Hematopoietic multipotent progenitor cell treated with erythropoietin and hydrocortisone succinate and interleukin-3 and kit ligand, for 6 days (in vitro differentiated cells): ENCODE data around the gene TSPYL4.

Experiments
- DNase-seq: peaks from one replicate; pipeline ENCODE4 v3.0.0-alpha.2; 2015

The TSPYL4 gene

DNA sequence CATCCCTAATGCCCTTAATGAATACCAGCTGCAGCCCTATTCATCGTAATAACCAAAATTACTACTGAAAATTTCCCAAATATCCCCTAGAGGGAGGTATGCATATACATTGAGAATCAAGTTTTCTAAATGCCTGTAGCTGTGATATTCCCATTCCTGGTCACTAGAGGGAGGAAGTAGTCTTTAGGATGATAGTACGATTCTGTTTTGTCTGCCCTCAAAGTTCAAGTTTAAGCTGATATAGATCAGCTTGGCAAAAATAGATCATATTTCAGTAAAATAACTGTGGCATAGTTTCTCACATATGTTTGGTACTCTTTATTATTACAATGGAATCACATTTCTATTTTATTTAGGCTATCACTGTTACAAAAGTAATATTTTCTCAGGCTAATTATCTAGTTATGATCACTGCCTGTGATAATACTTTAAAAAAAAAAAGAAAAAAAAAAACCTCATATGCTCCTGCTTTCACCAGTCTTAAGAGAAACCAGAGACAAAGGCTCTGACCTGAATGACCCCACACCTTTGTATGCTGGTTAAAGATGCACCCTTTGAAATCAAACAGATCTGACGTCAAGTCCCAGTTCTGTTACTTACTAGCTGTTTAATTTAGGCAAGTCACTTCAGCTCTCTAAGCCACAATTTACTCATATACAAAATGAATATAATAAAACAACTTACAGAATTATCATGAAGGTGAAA is 14.9 kb upstream of the TSPYL4 start:
- peak; percentile 94 for DNase-seq

DNA sequence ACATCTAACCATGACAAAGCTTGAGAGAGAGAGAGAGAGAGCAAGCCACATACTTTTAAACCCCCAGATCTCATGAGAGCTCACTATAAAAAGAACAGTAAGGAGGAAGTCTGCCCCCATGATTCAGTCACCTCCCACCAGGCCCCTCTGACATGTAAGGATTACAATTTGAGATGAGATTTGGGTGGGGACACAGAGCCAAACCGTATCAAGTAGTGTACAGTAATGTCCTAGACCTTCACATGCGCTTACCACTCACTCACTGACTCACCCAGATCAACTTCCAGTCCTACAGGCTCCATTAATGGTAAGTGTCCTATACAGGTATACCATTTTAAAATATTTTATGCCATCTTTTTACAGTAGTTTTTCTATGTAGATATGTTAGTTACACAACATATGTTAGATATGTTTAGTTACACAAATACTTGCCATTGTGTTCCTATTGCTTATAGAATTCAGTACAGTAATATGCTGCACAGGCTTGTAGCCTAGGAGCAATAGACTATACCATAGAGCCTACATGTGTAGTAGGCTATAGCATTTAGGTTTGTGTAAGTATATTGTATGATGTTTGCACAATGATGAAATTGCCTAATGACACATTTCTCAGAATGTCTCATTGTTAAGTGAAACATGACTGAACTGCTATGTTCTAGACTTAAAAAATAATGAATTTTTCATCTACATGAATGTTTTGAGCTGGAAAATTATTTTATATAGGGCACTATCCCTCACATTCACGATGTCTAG is 14.1 kb upstream of the TSPYL4 start:
- DNase-seq, result no peak

DNA sequence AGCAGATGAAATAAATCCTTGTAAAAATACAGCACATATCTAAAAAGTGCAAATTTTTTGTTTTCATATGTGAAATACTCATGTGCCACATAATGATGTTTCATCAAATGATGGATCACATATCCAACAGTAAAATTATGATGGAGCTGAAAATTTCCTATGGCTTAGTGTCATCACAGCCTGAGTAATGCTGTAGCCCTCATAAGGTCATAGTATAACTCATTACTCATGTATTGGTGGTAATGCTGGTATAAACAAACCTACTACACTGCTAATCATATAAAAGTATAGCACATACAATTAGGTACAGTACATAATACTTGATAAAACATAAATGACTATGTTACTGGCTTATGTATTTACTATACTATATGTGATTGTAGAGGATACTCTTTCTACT is 12.9 kb upstream of the TSPYL4 start:
- no peak for DNase-seq

DNA sequence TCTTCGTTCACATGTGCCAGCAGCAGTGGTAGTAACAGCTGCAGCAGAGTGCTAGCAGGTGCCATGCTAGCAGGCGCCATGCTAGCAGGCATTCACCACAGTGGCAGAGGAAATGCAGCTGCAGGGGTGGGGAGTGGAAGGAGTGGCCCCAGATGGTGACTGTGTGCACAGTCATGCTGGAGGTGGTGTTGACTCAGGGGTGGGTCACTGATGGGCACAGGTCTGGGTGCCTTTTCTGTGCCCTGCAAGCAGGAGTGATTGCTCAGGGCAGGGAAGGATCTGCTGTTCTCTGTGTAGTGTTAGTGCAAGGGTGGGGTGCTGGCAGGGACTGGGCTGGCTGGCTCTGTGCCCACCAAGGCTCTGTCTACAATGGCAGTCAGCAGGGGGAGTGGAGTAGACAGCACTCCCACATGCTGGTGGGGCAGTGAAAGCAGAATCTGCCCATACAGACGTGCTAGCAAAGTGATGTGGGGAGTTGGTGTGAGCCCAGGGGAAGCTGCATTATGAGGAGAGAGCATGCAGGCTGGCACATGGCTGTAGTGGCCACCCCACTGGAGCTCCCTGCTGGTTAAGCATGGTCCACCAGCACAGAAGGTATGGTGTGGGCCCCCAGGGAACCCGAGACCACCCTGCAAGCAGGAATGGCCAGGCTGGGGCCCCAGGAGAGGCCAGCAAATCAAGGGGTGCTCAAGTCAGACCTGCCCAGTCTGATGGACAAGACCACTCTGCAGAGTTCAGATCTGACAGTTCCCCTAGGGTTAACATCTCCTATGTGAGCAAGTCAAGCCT is 11.4 kb upstream of the TSPYL4 start:
- DNase-seq, result peak; percentile 65

DNA sequence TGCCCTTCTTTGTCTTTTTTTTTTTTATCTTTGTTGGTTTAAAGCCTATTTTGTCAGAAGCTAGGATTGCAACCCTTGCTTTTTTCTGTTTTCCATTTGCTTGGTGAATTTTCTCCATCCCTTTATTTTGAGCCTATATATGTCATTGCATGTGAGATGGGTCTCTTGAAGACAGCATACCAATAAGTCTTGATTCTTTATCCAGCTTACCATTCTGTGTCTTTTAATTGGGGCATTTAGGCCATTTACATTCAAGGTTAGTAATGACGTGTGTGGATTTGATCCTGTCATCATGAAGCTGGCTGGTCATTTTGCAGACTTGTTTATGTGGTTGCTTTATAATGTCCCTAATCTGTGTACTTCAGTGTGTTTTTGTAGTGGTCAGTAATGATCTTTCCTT is 9.5 kb upstream of the TSPYL4 start:
- no peak for DNase-seq

DNA sequence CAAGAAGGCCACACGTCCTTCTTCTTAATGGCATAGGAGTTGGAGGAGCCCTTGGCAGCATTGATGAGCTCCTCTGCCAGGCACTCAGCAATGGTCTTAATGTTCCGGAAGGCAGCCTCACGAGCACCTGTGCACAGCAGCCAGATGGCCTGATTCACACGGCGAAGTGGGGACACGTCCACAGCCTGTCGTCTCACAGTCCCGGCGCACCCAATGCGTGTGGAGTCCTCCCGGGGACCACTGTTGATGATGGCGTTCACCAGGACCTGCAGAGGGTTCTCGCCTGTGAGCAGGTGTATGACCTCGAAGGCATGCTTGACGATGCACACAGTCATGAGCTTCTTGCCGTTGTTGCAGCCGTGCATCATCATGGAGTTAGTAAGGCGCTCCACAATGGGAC is 4.6 kb upstream of the TSPYL4 start:
- no peak for DNase-seq

DNA sequence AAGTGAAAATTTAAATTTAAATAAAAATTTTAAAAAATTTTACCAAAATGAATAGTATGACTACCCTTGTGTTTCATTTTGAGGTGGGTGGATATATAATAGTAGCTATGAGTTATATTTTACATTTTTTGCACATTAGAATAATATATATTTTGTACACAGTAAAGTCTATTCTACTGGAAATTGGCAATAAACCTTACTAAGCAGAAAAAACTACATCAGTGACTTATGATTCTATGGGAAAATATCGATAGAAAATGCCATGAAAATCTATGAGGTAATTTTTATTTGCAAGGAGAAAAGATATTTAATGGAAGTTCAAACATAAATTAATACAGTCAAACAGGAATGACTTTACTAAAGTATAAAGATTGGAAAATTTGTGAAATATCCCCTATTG is 2.8 kb upstream of the TSPYL4 start:
- no peak for DNase-seq

DNA sequence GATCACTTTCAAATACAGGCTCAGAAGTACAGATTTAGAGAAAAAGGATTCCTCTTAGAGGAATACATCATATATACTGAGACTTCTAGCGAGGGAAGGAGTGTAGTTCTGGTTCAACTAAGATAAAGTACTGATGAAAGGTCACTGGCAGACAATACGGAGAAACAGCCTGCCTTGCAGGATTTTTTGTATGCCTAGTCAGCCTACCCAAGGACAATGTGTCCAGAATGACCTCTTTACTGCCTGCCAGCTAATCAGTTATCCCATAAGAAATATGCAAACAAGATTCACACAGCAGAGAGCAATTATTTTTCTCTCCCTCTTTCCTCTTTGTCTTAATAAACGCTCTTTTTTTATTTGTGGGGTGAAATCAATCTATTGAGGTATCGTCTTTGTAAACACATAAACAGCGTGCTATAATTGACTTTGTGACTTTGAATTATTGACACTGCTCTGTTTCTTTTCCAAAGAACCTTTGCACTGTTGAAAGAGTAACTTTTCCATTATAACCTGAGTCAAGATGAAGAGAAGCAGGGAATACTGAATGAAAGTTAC is 1.4 kb upstream of the TSPYL4 start:
- DNase-seq, result peak; percentile 59

DNA sequence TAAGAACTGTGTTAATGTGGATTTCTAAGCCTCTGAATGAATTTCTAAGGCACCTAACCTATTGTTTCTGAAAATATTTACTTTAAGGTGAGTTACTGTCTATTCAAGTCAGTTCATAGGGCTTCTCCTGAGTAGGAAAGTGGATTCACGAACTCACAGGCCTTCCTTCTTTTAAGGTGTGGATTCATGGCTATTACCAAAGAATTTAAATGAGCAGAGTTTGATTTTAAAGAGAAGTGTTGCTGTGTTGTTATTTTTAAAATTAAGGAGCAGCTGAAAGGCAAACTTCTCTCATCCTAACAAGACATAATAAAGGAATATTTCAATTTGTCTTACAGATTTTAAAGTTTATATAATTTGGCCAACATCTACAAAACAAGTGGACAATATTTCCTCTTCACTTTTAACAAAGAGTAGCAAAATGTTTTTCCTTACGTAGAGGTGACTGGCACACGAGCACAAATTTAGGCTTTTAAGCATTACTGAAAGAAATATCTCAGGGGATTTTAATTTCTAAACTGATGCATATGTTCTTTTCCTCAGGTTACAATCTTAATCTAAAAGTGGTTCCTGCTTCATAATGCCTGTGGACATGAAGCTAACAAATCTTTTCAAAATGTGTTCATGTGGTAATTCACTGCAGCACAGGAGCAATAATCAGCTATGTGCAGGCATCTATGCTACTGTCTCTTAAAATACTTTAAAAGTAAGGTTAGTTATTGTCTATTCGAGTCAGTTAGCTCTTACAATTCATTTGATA is 602 bp upstream of the TSPYL4 start:
- DNase-seq, result peak; percentile 45

DNA sequence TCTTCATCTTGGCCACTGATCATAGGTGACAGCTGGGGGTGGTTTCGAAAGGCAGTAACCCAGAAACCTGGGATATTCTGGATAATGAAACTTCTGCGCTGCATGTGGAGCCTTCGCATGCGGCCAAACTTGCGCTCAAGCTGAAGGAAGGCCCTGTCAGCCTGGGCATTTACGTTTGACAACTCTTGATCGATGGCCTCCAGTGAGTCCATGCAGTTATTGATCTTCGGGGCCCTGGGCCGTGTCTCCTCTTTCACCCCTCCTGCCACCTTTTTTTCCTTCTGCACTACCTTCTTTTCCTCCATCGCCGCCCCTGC is 729 bp downstream of the TSPYL4 start:
- DNase-seq, result no peak

DNA sequence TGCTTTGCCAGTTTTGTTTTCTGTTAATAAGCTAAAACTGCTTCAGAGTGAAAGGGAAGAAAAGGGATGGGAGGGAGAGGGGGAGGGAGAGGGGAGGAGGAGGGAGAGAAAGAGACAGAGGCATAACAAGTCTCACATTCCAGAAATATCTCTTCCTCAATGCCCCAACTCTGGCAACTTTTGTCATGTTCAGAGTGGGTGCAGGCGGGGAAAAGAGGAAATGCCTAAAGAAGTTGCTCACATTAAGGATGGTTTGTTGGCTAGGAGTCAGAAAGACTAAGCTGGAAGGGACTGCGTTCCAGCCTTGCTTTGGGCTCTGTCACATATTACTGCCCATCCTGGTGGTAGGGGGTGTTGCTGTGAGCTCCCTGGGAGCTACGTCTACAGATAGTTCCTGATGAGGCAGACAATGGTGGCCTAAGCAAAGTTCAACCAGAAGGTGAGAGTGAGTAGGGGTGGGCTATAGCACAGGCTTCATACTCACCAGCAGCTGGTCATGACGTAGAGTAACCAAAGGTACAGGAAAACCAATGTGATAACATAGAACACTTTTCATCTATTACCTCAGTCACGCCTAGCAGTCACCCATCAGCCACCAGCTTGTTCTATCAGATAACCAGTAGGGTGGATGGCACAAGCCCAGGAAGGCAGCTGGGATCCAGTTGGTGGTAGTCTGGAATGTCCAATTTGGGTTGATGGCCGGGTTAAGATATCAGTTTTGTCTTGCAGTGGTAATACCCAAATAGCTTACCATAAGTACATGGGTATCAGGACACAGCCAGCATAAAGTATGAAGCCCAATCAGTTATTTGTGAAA is 2.1 kb downstream of the TSPYL4 start:
- DNase-seq, result peak; percentile 58

DNA sequence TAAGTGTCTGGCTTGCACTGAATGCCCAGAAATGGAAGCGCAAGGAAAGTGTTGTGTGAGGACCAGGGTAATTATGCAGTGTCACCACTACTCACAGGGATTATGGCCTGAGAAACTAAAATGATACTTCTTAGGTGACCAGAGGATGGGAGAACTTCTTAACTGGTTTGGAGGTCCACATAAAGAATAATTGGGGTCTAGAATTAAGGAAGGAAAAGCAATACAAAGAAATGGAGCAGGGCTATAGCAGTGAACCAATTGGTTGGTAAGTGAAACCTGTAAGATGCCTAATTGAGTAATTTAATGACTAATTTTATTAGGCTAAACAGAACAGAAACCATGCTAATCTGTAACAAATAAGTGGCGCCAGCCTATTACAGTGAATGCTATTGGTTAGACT is 5.3 kb downstream of the TSPYL4 start:
- DNase-seq, result no peak

DNA sequence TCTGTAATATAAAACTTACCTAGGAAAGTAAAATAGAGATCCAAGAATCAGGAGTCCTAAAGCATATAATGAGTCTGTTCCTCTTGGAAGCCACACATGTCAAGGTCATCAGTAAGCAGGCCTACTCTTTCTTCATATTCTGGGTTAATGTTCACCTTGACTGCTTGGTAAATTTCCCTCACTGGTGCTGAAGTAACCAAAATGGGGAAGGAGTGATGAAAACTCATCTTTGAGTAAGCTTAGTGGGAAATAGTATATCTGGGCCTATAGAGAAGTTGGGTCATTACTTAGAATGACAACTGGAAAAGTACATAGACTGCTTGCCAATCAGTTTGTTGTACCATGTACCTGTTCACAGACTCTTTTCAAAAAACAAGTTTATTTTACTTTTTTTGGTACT is 6.6 kb downstream of the TSPYL4 start:
- no peak for DNase-seq

DNA sequence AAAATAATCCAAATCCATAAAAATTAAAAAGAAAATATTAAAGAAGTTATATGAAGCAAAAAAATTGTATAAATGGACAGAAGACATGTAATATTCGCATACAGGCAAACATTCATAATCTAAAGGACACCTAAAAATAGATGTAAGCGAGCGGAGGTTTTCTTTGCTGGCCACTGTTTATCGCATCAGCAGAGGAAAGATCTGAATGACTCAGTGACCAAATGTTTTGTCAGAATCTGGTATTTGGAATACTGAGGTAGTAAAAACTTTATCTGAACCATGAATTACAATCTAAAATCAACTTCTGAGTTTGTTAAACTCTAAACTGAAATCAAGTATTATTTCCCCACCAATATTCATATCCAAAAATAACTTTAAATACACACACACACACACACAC is 7.8 kb downstream of the TSPYL4 start:
- no peak for DNase-seq

DNA sequence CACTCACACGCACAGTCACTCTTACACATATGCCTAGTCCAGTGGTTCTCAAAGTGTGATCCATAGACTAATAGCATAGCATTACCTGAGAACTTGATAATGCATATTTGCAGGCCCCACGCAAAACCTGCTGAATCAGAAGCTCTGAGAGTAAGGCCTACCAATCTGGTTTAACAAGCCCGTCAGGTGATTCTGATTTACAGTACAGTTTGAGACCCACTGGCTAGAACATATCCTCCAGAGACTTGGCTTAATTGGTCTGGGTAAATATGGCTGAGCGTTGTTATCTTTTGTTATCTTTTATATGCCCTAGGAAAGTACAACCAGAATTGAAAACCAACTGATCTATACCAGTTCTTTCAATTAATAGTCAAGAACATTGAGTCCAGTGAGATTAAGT is 9.6 kb downstream of the TSPYL4 start:
- no peak for DNase-seq

DNA sequence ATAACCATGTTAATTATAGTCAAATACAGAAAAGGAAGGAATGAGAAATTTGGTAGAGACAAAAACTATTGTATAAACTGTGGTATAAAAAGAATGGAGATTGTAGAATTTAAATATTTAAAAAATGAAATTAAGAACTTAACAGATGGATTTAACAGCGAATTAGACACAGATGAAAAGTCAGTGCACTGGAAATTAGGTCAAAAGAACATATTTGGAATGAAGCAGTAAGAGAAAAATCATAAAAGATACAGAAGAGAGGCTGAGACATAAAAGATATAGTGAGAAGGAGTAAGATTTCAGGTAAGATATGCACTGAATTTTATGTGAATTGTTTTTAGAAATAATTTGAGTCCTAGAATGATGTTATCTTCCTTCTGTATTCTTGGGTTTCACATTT is 14.0 kb downstream of the TSPYL4 start:
- no peak for DNase-seq

DNA sequence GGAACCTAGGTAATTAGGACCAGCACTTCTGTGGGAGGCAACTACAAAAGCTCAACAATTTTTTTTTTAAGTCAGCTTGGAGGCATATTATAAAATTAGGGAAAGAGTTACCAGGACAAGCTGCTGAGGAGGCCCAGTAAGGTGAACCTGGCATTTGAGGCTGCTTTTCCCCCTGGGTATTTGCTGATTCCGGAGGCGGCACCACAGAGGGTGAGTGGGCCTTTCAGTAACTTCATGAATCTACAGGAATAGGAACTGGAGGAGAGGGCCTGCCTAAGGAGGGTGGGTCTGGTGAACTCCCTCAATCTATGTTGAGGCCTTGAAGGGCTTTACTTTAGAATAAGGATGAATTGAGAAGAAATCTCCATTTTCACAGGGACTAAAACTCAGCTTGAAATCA is 14.6 kb downstream of the TSPYL4 start:
- DNase-seq, result no peak

DNA sequence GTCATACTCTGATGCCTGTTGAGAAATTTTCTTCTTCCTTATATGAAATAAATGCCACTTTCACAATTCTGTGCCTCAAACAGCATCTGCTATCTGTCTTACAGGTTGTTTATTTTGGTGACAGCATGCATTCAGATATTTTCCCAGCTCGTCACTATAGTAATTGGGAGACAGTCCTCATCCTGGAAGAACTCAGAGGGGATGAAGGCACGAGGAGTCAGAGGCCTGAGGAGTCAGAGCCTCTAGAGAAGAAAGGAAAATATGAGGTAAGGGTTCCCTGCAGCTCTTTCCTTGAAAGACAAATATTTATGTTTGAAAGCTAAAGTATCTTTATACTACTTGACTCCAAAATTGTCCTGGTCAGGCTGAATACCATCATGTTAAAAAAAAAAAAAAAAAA is 15.8 kb downstream of the TSPYL4 start:
- DNase-seq, result no peak

DNA sequence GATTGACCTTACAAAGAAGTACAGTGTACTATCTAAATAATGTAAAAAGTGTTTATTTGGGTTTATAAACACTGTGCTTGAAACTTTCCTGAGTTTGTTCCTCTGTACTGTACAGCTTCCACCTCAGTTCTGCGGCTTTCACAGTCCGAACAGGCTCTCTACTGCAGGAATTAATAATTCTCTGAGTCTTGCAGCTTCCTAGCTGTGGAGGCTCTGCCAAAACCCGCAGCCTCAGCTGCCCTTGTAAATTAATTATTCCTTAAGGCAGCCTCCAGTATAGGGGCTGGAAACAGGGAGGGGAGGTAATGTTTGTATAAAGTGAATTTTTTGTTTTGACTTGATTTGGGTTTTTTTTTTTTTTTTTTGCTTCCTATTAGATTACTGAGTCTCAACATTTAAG is 19.2 kb downstream of the TSPYL4 start:
- no peak for DNase-seq

DNA sequence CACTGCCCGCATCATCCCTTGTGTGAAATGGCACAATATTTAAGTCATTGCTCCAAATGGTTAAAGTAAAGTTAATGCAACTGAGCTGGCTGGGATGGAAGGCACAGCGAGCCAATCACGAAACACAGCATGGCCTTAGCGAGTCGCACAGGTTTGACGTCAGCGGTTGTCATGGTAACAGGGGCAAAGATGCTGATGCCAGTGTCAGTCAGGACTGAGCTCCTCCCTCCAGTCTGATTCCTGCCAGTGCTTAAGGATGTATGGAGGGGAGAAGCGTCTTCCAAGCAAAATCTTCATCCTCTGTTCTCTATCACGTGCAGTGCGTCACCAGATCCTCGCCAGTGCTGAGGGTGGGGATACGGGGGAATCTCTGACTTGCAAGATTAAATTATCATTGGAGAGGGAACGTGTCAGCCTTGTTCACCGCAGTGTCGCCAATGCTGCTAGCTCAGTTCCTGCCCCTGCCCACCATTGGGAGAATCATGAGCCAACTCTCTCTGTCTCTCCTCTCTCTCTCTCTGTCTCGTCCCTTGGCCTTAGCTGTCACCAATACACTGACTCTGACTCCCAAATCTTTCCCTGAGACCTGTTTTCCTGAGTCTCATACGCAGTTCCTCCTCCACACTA is 24.5 kb downstream of the TSPYL4 start:
- no peak for DNase-seq

DNA sequence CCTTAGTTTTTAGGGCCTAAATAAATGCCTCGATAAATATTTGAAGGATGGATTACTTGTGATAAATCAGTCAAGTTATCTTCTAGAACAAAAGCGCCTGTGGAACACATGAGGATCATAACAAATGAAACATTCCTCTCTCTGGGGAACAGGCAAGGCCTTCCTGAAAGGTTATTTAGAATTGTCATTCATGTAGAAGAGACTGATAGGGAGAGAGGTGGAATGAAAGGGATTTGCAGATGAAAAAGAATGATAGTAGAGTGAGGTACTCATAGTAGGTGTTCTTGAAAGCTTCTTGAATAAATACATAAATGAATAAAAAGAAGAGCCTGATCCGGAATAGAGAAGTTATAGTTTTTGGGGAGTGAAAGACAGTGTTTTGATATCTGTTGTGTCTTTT is 30.5 kb downstream of the TSPYL4 start:
- DNase-seq, result no peak

DNA sequence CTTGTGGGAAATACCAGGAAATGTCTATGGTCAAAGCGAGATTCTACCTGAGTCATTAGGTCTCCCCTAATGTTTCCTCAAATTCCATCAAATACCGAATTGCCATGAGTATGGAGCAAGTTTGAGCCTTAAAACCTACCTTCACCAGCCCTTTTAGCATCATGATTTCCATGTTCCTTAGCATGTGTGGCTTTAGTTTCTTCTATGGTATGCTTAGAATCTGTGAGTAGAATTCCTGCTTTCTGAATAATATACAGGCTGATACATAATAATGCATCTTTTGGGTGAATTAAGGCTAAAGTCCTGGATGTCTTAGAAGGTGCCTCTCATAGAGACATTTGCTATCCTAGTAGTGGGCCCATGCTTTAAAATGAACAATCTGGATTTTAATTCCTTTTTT is 32.0 kb downstream of the TSPYL4 start:
- no peak for DNase-seq
